Raji (cell line): Measurements from ENCODE around the gene ARMC7.

ENCODE experiments used
- POLR2A ChIP-seq: IDR thresholded peaks from 2 replicates; pipeline ENCODE4 v1.6.1; 2011; ENCODE audit warnings: low read depth, low read length, control low read depth; ENCODE audit not compliant: insufficient read depth

Gene ARMC7

GRCh38 chr17:75131278-75132017 is 21.7 kb downstream of the ARMC7 start, which contains the start of gene NT5C:
TSS of gene NT5C (minus strand) at chr17:75131742. CDS start at chr17:75131707, 35 bp downstream.
- peak; percentile 91 for TF ChIP-seq POLR2A

GRCh38 chr17:75133001-75133400 is 23.2 kb downstream of the ARMC7 start:
- no peak for TF ChIP-seq POLR2A

GRCh38 chr17:75135452-75135851 is 25.7 kb downstream of the ARMC7 start:
- TF ChIP-seq POLR2A: no peak

- TF ChIP-seq POLR2A: no peak
These were observed 26.2 kb downstream of the ARMC7 start for GRCh38 chr17:75135946-75136345.

GRCh38 chr17:75138519-75138918 is 28.8 kb downstream of the ARMC7 start:
- TF ChIP-seq POLR2A: no peak

GRCh38 chr17:75142236-75142971 is 32.6 kb downstream of the ARMC7 start:
- no peak for TF ChIP-seq POLR2A

- TF ChIP-seq POLR2A: no peak
These were observed 35.2 kb downstream of the ARMC7 start for GRCh38 chr17:75144816-75145512.

GRCh38 chr17:75146592-75146991 is 36.8 kb downstream of the ARMC7 start:
- TF ChIP-seq POLR2A: no peak

GRCh38 chr17:75147878-75148546 is 38.2 kb downstream of the ARMC7 start:
- no peak for TF ChIP-seq POLR2A

- no peak for TF ChIP-seq POLR2A
These were observed 42.2 kb downstream of the ARMC7 start for GRCh38 chr17:75151930-75152329.

GRCh38 chr17:75152523-75152921 is 42.8 kb downstream of the ARMC7 start:
- TF ChIP-seq POLR2A: no peak

- no peak; the same call in 1 of the 2 replicates for TF ChIP-seq POLR2A
These were observed 43.4 kb downstream of the ARMC7 start for GRCh38 chr17:75152922-75153779.

GRCh38 chr17:75153780-75154194 is 44.0 kb downstream of the ARMC7 start:
- TF ChIP-seq POLR2A: no peak
